Small intestine (tissue), 16 donors: Measurements from ENCODE around the gene KY. TPM values are rescaled to one million over a fixed set of nuclear protein-coding genes. Genes with fewer than 3 reads are reported as not detected.
A peak's percentile ranks its signal among the peaks of the same experiment; 100 is the strongest.

Experiments
- DNase-seq, 2 donors: peaks; one replicate each; pipeline versions ENCODE4 v3.0.0 to v3.0.0-alpha.2; 2013
- FAIRE-seq: peaks from 2 replicates; lab custom pipeline; 2012; peaks lifted over from hg19 to GRCh38; lab: Jason Lieb, UNC
- H3K27ac ChIP-seq, 3 donors: one replicate each; pipeline ENCODE4 v1.5.1; 2013; ENCODE audit warnings: low read length in 2 of 3, mild to moderate bottlenecking in 2 of 3, control low read depth in 1 of 3, inconsistent platforms in 1 of 3, low read depth in 1 of 3, moderate library complexity in 1 of 3
- H3K27me3 ChIP-seq, 3 donors: one replicate each; pipeline ENCODE4 v1.6.1; 2013; ENCODE audit warnings: low read length in 3 of 3, inconsistent platforms in 1 of 3; ENCODE audit not compliant: control insufficient read depth in 3 of 3, insufficient read depth in 3 of 3
- H3K36me3 ChIP-seq, 3 donors: one replicate each; pipeline ENCODE4 v1.6.1; 2013; ENCODE audit warnings: low read length in 3 of 3, inconsistent platforms in 1 of 3, low read depth in 1 of 3, mild to moderate bottlenecking in 1 of 3, moderate library complexity in 1 of 3; ENCODE audit not compliant: control insufficient read depth in 3 of 3, insufficient read depth in 2 of 3
- H3K4me1 ChIP-seq, 3 donors: one replicate each; pipeline ENCODE4 v1.6.1; 2013; ENCODE audit warnings: low read length in 2 of 3, inconsistent platforms in 1 of 3, low read depth in 1 of 3, mild to moderate bottlenecking in 1 of 3, moderate library complexity in 1 of 3; ENCODE audit not compliant: control insufficient read depth in 3 of 3, insufficient read depth in 2 of 3
- H3K4me3 ChIP-seq, 3 donors: one replicate each; pipeline ENCODE4 v1.5.1; 2013; ENCODE audit warnings: low read length in 3 of 3, control low read depth in 1 of 3, inconsistent platforms in 1 of 3, low read depth in 1 of 3, mild to moderate bottlenecking in 1 of 3, moderate library complexity in 1 of 3
- H3K9me3 ChIP-seq, 2 donors: one replicate each; pipeline ENCODE4 v1.6.1; 2013; ENCODE audit warnings: low read depth in 1 of 2, low read length in 1 of 2; ENCODE audit not compliant: control insufficient read depth in 2 of 2, insufficient read depth in 1 of 2
- WGBS, 3 donors: extraction: QIAGEN DNeasy Blood & Tissue Kit; methylation state at CpG; one replicate each; pipeline ENCODE4 v1.1.7; 2013; 5-methylcytosine and 5-hydroxymethylcytosine counted together
- long read RNA-seq, 10 donors: transcript quantifications; one replicate each; lab custom pipeline, GENCODE V29; 2026
- polyA plus RNA-seq, 4 donors: library from polyadenylated mRNA; stranded (reverse) in 3 of 4; unstranded in 1 of 4; fragments of 200-250 nt in 3 of 4; fragments of 120-200 nt in 1 of 4; gene quantifications; one replicate each; pipeline versions ENCODE4 v1.2.1 to v1.2.3, GENCODE V29; 2013
- donor health status: healthy with polysubstance abuse.
- donor health status: control.
- donor health status: control.
- donor health status: Bipolar disorder and iron deficiency.
- donor health status: healthy.

KY gene
- polyA plus RNA-seq: under 1 TPM in 2 of 4 donors, not detected in 2; 0.48 to 0.55 TPM
- long read RNA-seq, donor 1: 0 reads
- long read RNA-seq, donor 2: 0 reads
- long read RNA-seq, donor 3: 0 reads
- long read RNA-seq, donor 4: 0 reads
- long read RNA-seq, donor 5: 0 reads
- long read RNA-seq, donor 6: 0 reads
- long read RNA-seq, donor 7: 0 reads
- long read RNA-seq, donor 8: 0 reads
- long read RNA-seq, donor 9: 0 reads
- long read RNA-seq, donor 10: 0 reads

- Histone ChIP-seq H3K4me3 (peak within 1 kb of the TSS in 2 of 3 donors; percentile 29 to 40), H3K9me3 (no peaks in the 10 kb centered on the region), H3K4me1 (peaks cover 0 to 8% (median 0%) of the 10 kb centered on the region in 3 donors), H3K27ac (no peak within 1 kb of the TSS), H3K27me3 (peaks cover 0 to 10% (median 3%) of the 10 kb centered on the region in 3 donors), H3K36me3 (peaks cover 0 to 2% (median 0%) of the 10 kb centered on the region in 3 donors)
- no peak for FAIRE-seq
- DNase-seq: peak; percentile 32 to 76
- 3 to 6% (median 5%) methylated on average over 57 to 77 of the region's 77 CpGs for WGBS, 3 donors
Observed at GRCh38 chr3:134650431-134651346, at the start of gene KY. Gene KY, minus strand, starts transcription at chr3:134651022. Its CDS starts 62 bp downstream, at chr3:134650960.

- 81 to 82% (median 81%) methylated on average over 3 of the region's 3 CpGs for WGBS, 3 donors
- Histone ChIP-seq H3K27me3 (peaks cover 0 to 3% (median 0%) of the 10 kb centered on the region in 3 donors), H3K27ac (no peak overlapping the region), H3K9me3 (no peaks in the 10 kb centered on the region), H3K4me3 (no peak overlapping the region), H3K4me1 (no peaks in the 10 kb centered on the region), H3K36me3 (no peaks in the 10 kb centered on the region)
- FAIRE-seq: no peak
- DNase-seq: no peak
Observed at GRCh38 chr3:134699721-134700120, 48.9 kb upstream of the KY start.

- FAIRE-seq: no peak
- DNase-seq: no peak
- WGBS, 3 donors: 72 to 82% (median 78%) methylated on average over 8 of the region's 8 CpGs
Observed at GRCh38 chr3:134699141-134699711, 48.4 kb upstream of the KY start.

GRCh38 chr3:134697830-134698689 lies 47.2 kb upstream of the KY start:
- 73 to 78% (median 78%) methylated on average over 11 of the region's 11 CpGs for WGBS, 3 donors
- FAIRE-seq: no peak

More at GRCh38 chr3:134699141-134699711, 48.4 kb upstream of the KY start:
- Histone ChIP-seq H3K9me3 (no peaks in the 10 kb centered on the region), H3K4me3 (no peak overlapping the region), H3K4me1 (no peaks in the 10 kb centered on the region), H3K27me3 (peaks cover 0 to 3% (median 0%) of the 10 kb centered on the region in 3 donors), H3K27ac (no peak overlapping the region), H3K36me3 (no peaks in the 10 kb centered on the region)

GRCh38 chr3:134696155-134696554 lies 45.3 kb upstream of the KY start:
- FAIRE-seq (no peak), DNase-seq (no peak)
- H3K4me1 ChIP-seq: no peaks in the 10 kb centered on the region

More at GRCh38 chr3:134697830-134698689, 47.2 kb upstream of the KY start:
- no peaks in the 10 kb centered on the region for H3K36me3 ChIP-seq
- no peak overlapping the region for H3K4me3 ChIP-seq
- no peaks in the 10 kb centered on the region for H3K4me1 ChIP-seq
- no peak for DNase-seq
- H3K27me3 ChIP-seq: peaks cover 0 to 3% (median 0%) of the 10 kb centered on the region in 3 donors
- no peak overlapping the region for H3K27ac ChIP-seq
- H3K9me3 ChIP-seq: no peaks in the 10 kb centered on the region

GRCh38 chr3:134694946-134695543 lies 44.2 kb upstream of the KY start:
- Histone ChIP-seq H3K9me3 (no peaks in the 10 kb centered on the region), H3K27me3 (peaks cover 0 to 3% (median 0%) of the 10 kb centered on the region in 3 donors), H3K4me3 (no peak overlapping the region), H3K36me3 (no peaks in the 10 kb centered on the region), H3K27ac (no peak overlapping the region), H3K4me1 (no peaks in the 10 kb centered on the region)
- WGBS, 3 donors: 69 to 81% (median 80%) methylated on average over 7 of the region's 7 CpGs
- no peak for FAIRE-seq
- no peak for DNase-seq

More at GRCh38 chr3:134696155-134696554, 45.3 kb upstream of the KY start:
- Histone ChIP-seq H3K27me3 (peaks cover 0 to 3% (median 0%) of the 10 kb centered on the region in 3 donors), H3K4me3 (no peak overlapping the region), H3K36me3 (no peaks in the 10 kb centered on the region), H3K9me3 (no peaks in the 10 kb centered on the region), H3K27ac (no peak overlapping the region)
- 91 to 93% (median 91%) methylated on average over 4 of the region's 4 CpGs for WGBS, 3 donors

- peaks cover 0 to 3% (median 0%) of the 10 kb centered on the region in 3 donors for H3K27me3 ChIP-seq
- no peak overlapping the region for H3K27ac ChIP-seq
- FAIRE-seq: no peak
- H3K4me3 ChIP-seq: no peak overlapping the region
- no peak for DNase-seq
- H3K36me3 ChIP-seq: no peaks in the 10 kb centered on the region
- H3K4me1 ChIP-seq: no peaks in the 10 kb centered on the region
- H3K9me3 ChIP-seq: no peaks in the 10 kb centered on the region
Observed at GRCh38 chr3:134694466-134694865, 43.6 kb upstream of the KY start.
